Osteoblast (primary cell): ENCODE data around the gene PEG3. TPM values are rescaled to one million over a fixed set of nuclear protein-coding genes. Genes with fewer than 3 reads are reported as not detected.
"Not testable (repeated sequence)": the region's sequence is repeated elsewhere in the genome, so short reads cannot be mapped to it uniquely, and the experiment has no call there.

Source experiments
- DNase-seq: peaks from one replicate; pipeline ENCODE4 v3.0.0; 2011; ENCODE audit warnings: low spot score, mixed read lengths; ENCODE audit not compliant: insufficient read length; ENCODE audit errors: missing footprints
- H2AFZ ChIP-seq: 2 replicates; pipeline ENCODE4 v1.6.0; 2011; ENCODE audit warnings: mild to moderate bottlenecking, low read length
- H3K27ac ChIP-seq: 2 replicates; pipeline ENCODE4 v1.5.1; 2011; ENCODE audit warnings: mild to moderate bottlenecking, low read depth, low read length, moderate library complexity
- H3K27me3 ChIP-seq: 2 replicates; pipeline ENCODE4 v1.6.0; 2012; ENCODE audit warnings: mild to moderate bottlenecking, control low read depth, inconsistent platforms, low read length, moderate library complexity; ENCODE audit not compliant: insufficient read depth
- H3K36me3 ChIP-seq: 2 replicates; pipeline ENCODE4 v1.5.1; 2011; ENCODE audit warnings: mild to moderate bottlenecking, low read length, control low read depth, moderate library complexity; ENCODE audit not compliant: insufficient read depth
- H3K4me1 ChIP-seq: 2 replicates; pipeline ENCODE4 v1.5.1; 2011; ENCODE audit warnings: mild to moderate bottlenecking, low read length, control low read depth, moderate library complexity; ENCODE audit not compliant: insufficient read depth
- H3K4me2 ChIP-seq: 2 replicates; pipeline ENCODE4 v1.6.0; 2011; ENCODE audit warnings: mild to moderate bottlenecking, low read length; ENCODE audit not compliant: insufficient read depth
- H3K4me3 ChIP-seq: fragments of 200-600 bp; sonication (generic); 3 replicates; pipeline ENCODE4 v1.5.1; 2012; ENCODE audit warnings: mild to moderate bottlenecking, low read length, inconsistent platforms; ENCODE audit not compliant: insufficient read depth
- H3K79me2 ChIP-seq: 2 replicates; pipeline ENCODE4 v1.6.0; 2012; ENCODE audit warnings: mild to moderate bottlenecking, low read length, control low read depth, inconsistent platforms; ENCODE audit not compliant: insufficient read depth
- H3K9me3 ChIP-seq: 2 replicates; pipeline ENCODE4 v1.5.1; 2011; ENCODE audit warnings: low read depth, low read length, control low read depth
- H4K20me1 ChIP-seq: 2 replicates; pipeline ENCODE4 v1.6.0; 2012; ENCODE audit warnings: mild to moderate bottlenecking, low read length, control low read depth; ENCODE audit not compliant: insufficient read depth
- total RNA-seq: library from RNA; depleted of rRNA; stranded (reverse); fragments of >200 nt; gene quantifications from 2 replicates; pipeline ENCODE4 v1.2.3, GENCODE V29; 2012
- TF ChIP-seq, protein P1 (sequence below): IDR thresholded peaks from 2 replicates; pipeline ENCODE4 v1.5.1; 2011; ENCODE audit warnings: mild to moderate bottlenecking, low read depth, low read length, moderate library complexity; ENCODE audit errors: extremely low read depth

PEG3 gene
- total RNA-seq, 1 donor, result 1.8 TPM

DNA sequence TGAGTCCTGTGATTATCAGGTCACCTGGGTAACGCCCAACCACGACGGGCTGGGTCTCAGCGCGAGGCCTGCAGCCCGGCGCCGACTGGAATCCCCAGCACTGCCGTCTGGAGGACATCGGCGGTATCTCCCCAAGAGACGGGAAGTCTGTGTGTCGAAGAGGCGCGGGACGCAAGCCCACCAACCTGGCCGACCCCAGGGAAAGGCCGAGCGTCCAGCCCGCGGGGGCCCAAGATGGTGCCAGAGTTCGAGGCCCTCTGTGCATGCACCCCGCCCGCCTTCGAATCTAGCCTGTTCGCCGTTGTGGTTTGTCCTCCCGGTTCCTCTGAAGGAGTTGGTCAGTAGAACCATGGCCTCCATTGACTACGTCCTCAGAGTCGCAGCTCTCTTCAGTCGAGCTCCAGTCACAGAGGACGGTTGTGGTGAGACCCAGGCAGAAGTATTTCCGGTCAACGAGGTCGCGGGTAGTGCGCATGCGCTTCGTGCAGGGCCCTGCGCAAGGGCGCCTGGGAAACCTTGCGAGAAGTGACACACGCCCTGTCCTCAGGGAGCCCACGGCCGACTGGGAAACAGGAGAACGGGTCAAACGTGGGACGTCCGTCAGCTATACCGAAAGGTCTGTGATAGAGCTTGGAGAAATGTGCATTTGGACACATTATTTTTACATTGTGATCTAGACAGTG is 24.1 kb upstream of the PEG3 start:
- Histone ChIP-seq H3K9me3 (no peaks in the 10 kb centered on the region), H3K27me3 (no peaks in the 10 kb centered on the region), H2AFZ (no peak overlapping the region), H3K4me1 (no peaks in the 10 kb centered on the region), H3K36me3 (no peaks in the 10 kb centered on the region), H3K79me2 (no peaks in the 10 kb centered on the region), H3K4me3 (no peak overlapping the region), H4K20me1 (no peaks in the 10 kb centered on the region), H3K27ac (no peak overlapping the region), H3K4me2 (no peak overlapping the region)
- DNase-seq, result no peak
- TF ChIP-seq, protein P1, sequence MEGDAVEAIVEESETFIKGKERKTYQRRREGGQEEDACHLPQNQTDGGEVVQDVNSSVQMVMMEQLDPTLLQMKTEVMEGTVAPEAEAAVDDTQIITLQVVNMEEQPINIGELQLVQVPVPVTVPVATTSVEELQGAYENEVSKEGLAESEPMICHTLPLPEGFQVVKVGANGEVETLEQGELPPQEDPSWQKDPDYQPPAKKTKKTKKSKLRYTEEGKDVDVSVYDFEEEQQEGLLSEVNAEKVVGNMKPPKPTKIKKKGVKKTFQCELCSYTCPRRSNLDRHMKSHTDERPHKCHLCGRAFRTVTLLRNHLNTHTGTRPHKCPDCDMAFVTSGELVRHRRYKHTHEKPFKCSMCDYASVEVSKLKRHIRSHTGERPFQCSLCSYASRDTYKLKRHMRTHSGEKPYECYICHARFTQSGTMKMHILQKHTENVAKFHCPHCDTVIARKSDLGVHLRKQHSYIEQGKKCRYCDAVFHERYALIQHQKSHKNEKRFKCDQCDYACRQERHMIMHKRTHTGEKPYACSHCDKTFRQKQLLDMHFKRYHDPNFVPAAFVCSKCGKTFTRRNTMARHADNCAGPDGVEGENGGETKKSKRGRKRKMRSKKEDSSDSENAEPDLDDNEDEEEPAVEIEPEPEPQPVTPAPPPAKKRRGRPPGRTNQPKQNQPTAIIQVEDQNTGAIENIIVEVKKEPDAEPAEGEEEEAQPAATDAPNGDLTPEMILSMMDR, result no peak

DNA sequence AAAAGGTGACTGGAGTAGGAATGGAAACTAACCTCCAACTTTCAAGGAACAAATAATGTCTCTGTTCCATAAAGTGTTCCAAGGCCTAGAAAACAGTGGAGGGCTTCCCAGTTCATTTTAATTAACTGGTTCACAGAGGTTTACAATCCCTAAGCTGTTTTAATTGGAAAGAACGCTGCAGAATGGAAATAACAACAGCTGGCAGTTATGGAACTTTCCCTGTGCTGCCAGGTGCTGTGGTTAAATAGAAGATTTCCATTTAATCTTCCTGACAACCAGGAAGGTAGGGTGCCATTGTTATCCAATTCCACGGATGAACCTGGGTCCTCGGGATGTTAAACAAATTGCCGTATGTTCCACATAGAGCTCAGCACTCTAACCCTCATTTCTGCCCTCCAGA is 22.2 kb upstream of the PEG3 start:
- TF ChIP-seq, protein P1, result no peak
- Histone ChIP-seq H3K4me2 (no peak overlapping the region), H3K9me3 (no peaks in the 10 kb centered on the region), H4K20me1 (no peaks in the 10 kb centered on the region), H3K4me3 (no peak overlapping the region), H3K4me1 (no peaks in the 10 kb centered on the region), H3K27me3 (no peaks in the 10 kb centered on the region), H2AFZ (no peak overlapping the region), H3K79me2 (no peaks in the 10 kb centered on the region), H3K27ac (no peak overlapping the region), H3K36me3 (no peaks in the 10 kb centered on the region)
- no peak for DNase-seq

DNA sequence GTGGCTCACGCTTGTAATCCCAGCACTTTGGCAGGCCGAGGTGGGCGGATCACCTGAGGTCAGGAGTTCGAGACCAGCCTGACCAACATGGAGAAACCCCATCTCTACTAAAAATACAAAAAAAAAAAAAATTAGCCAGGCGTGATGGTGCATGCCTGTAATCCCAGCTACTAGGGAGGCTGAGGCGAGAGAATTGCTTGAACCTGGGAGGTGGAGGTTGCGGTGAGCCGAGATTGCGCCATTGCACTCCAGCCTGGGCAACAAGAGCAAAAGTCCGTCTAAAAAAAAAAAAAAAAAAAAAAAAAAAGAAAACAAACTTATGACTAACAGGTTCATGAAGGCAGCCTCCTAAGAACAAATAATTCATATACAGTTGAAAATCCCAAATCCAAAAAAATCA is 19.9 kb upstream of the PEG3 start:
- not testable (repeated sequence) for H3K9me3 ChIP-seq, H3K27me3 ChIP-seq, H2AFZ ChIP-seq, H3K4me1 ChIP-seq, H3K36me3 ChIP-seq, H4K20me1 ChIP-seq, H3K79me2 ChIP-seq, H3K27ac ChIP-seq, H3K4me3 ChIP-seq, DNase-seq, H3K4me2 ChIP-seq

DNA sequence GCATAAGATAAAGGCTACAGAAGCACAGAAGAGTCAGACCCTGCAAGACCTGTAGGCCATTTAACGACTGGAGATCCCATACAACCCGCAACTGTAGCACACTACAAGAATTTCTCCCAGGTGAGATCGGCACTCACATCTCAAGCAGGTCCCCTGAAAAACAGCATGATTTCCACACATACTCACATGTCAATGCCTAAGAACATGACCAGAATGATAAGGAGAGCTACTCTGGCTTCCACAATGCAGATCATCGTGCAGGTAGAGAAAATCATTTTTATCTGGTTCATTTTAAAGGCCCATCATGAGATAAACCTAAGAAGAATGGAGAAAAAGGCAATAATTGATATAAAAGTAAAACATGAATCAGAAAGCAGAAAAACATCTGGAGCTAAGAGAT is 17.5 kb upstream of the PEG3 start:
- Histone ChIP-seq H3K4me2 (no peak overlapping the region), H3K4me1 (no peaks in the 10 kb centered on the region), H3K79me2 (no peaks in the 10 kb centered on the region), H3K36me3 (no peaks in the 10 kb centered on the region), H3K9me3 (no peaks in the 10 kb centered on the region), H4K20me1 (no peaks in the 10 kb centered on the region), H3K27ac (no peak overlapping the region), H2AFZ (no peak overlapping the region), H3K4me3 (no peak overlapping the region), H3K27me3 (no peaks in the 10 kb centered on the region)
- no peak for DNase-seq
- TF ChIP-seq, protein P1, result no peak
